GM04504 (cell line): ENCODE data around the gene SPATA13.
"Not testable (repeated sequence)": the region's sequence is repeated elsewhere in the genome, so short reads cannot be mapped to it uniquely, and the experiment has no call there.

Experiments
- DNase-seq: peaks from one replicate; pipeline ENCODE4 v3.0.0-alpha.2; 2012; ENCODE audit warnings: low read depth

SPATA13 gene

DNA sequence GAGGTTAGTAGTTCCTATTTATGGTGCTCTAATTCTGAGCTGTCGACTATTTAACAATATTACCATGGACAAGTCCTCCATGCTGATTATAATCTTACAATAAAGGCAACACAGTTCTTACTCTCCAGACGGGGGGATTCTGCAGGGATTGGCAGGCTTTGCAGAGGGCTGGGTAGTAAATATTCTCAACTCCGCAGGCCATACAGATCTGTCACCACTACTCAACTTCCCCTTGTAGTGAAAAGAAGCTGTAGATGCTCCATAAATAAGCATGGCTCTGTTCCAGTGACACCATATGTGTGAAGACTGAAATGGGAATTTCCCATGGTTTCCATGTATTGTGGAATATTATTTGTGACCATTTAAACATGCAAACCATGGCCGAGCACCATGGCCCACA lies 158.4 kb downstream of the SPATA13 start:
- DNase-seq: not testable (repeated sequence)

GRCh38 chr13:24319641-24320040 lies 159.1 kb downstream of the SPATA13 start:
- not testable (repeated sequence) for DNase-seq

- DNase-seq: not testable (repeated sequence)
These were observed 160.9 kb downstream of the SPATA13 start for GRCh38 chr13:24321416-24321815.

DNA sequence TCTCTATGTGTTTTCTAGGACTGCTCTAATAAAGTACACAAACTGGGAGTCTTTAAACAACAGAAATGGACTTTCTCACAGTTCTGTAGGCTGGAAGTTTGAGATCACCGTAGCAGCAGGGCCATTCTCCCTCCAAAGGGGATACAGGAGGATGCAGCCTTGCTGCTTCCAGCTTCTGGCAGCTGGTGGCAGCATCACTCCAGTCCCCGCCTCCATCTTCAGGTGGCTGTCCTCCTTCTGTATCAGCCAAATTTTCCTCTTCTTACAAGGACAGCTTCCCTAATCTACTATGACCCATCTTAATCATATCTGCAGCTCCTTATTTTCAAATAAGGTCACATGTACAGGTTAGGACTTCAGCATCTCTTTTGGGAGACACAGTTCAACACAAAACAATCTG lies 161.9 kb downstream of the SPATA13 start:
- DNase-seq: not testable (repeated sequence)

DNA sequence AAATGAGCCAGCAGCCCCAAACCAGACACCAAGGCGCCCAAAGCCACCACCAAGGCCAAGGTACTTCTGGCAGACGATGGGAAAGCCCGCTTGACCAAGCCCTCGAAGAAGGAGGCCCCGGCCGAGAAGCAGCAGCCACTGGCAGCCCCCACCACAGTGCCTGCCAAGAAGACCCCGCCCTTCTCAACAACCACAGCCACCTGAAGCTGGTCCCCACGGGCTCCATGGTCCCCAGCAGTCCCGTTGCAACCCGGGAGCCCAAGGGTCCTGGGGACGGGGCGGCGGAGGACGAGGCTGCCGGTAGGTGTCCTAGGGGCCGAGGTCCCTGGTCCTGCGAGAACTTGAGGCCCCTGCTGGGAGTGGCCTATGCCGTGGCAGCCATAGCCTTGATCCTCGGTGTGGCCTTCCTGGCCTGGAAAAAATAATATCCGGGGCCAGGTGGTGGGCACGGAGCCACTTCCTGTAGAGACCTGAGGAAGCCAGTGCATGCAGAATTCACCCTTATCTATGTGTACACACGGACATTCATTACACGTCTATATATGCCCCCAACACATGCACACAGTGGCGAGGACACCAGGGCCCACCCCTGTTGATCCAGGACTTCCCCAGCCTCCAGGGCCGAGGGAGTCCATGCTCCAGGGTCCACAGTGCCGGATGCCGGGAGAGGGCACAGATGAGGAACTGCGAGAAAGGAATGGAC lies 162.7 kb downstream of the SPATA13 start:
- no peak for DNase-seq

DNA sequence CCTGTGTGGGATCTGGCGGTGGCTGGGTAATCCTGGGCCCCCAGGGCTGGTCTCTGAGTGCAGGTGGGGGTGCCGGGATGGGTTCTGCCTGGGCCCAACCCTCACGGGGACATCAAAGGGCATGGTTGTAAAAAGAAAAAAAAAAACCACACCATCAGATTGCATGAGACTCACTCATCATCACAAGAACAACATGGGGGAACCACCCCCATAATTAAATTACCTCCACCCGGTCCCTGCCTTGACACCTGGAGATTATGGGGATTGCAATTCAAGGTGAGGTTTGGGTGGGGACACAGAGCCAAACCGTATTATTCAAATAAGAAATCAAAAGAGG lies 163.2 kb downstream of the SPATA13 start:
- no peak for DNase-seq

DNA sequence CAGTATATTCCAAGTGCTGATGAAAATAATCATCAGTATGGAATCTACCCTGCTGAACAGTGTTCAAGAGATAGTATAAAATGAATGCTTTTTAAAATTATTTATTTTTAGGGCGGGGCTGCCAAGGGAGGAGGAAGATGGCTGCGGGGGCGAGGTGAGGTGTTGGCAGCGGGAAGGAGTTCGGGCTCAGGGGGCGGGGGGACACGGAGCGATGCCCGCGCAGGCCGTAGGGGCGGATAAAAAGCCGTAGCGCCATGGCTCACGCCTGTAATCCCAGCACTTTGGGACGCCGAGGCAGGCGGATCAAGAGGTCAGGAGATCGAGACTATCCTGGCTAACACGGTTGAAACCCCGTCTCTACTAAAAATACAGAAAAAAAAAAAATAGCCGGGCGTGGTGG lies 167.1 kb downstream of the SPATA13 start:
- DNase-seq: not testable (repeated sequence)

DNA sequence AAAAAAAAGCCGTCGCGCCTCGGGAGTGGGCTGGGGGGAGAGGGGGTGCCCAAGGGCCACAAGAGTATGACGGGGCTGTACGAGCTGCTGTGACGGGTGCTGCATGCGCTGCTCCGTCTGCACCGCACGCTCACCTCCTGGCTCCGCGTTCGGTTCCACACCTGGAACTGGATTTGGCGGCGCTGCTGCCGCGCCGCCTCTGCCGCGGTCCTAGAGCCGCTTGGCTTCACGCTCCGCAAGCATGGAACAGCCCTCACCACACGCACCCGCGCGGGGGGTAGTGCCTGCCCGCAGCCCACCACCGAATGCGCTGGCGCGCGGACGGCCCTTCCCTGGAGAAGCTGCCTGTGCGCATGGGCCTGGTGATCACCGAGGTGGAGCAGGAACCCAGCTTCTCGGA lies 167.6 kb downstream of the SPATA13 start:
- no peak for DNase-seq

- no peak for DNase-seq
These were observed 178.2 kb downstream of the SPATA13 start for GRCh38 chr13:24338721-24339120.

DNA sequence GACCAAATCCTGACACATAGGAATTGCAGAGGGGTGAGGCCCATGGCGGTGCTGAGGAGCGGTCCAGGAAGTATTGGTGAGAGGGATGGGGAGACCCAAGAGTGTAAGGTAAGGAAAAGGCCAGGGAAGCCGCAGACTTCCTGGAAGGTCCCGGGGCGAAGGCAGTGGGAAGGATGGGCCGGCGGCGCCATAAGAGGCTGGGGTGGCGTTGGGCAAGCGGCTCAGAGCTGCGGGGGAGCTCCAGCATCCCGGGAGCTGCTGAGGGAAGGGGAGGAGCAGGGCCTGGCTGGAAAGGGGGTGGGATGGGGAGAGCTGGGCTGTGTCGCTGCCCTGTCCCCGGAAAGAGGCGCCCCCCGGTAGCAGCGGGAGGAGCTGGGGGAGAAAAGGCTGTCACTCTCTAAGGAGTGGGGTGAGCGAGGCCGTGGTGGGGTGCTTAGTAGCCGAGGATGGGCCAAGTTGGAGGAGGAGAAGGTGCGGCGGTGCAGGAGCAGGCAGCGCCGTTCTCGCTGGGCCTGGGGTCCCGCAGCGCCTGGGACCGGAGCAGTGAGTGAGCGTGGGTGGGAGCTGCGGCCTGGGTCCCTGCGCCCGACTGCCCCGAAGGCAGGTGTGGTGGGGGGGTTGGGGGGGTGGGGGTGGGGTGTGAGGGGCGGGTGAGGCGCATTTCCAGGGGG lies 179.6 kb downstream of the SPATA13 start:
- no peak for DNase-seq

DNA sequence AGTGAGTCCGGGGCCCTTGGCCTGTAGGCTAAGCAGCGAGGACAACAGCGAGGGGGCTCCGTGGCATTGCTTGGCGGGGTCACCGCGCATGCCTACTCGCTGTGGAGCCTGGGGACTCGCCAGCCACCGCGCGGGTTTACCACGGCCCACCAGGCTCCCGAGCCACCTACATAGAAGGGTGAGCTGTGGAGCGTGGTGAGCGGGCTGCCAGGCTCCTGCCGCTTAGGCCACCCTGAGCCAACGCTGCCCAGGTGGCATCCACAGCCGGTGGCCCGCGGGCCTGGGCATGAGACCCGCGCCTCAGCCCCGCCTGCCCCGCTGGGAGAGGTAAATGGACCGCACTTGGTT lies 180.1 kb downstream of the SPATA13 start:
- no peak for DNase-seq

DNA sequence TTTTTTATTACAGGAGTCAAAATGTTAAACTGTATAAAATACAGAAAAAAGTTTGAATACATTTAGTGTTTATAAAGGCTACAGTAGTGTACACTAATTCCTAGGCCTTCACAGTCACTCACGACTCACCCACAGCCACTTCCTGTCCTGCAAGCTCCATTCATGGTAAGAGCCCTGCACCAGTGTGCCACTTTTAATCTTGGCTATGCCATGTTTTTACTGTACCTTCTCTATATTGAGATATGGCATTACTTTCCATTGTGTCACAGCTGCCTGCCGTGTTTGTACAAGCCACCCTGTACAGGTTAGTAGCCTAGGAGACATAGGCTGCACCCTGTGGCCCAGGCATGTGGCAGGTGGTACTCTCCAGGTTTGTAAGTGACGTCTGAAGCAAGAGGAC lies 180.9 kb downstream of the SPATA13 start:
- peak; percentile 8 for DNase-seq

- no peak for DNase-seq
These were observed 187.9 kb downstream of the SPATA13 start for GRCh38 chr13:24348385-24348784.

GRCh38 chr13:24348797-24349515 lies 188.4 kb downstream of the SPATA13 start:
- no peak for DNase-seq

DNA sequence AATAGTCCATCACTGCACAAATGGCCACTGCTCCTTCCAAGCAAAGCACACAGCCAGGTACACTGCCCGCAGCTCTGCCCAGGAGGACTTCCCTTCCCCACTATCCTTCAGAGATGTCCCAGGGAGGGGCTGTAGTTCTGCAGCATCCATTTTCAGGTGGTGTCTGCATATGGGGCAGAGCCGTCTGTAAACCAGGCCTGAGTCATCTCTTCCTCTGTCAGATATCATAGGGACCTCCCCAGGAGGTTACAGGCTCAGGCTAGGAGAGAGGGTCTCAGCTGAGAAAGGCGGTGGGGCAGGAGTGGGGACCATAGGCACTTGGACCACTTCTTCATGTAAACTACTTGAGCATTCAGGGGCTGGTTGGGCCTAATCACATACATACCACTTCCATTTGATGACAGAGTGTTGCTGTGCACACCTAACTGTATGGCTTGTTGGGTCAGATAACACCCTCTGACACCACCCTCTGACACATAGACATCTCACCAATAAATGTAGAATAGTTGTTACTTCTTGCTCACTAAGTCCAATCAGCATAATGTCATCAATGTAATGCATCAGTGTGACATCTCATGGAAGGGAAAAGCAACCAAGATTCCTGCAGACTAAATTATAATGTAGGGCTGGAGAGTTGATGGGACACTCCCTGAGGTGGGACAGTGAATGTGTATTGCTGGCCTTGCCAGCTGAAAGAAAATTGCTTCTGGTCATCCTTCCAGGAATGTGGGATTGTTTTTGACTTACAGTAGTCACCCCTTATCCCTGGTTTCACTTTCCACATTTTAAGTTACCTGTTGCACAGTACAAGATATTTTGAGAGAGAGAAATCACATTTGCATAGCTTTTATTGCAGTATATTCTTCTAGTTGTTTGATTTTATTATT lies 189.5 kb downstream of the SPATA13 start:
- DNase-seq: not testable (repeated sequence)

GRCh38 chr13:24351423-24351822 lies 190.9 kb downstream of the SPATA13 start:
- no peak for DNase-seq

DNA sequence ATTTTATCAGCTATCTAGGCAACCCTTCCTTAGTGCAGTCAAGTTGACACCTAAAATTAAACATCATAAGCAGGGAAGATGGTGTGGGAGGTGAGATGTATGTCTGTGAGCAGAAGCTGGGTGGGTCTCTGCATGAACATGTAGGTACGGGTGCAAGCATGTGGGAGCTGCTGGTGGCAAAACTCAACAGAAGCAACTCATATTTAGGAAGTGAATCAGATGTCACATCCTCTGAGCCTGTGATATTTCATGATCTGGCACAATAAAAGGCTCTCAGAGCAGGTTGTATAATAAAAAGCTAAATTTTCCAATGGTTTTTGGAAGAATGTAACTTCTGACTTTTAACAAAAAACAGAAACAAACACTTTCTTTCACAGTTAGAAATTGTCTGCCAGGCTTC lies 193.2 kb downstream of the SPATA13 start:
- DNase-seq: no peak

GRCh38 chr13:24355103-24355502 lies 194.6 kb downstream of the SPATA13 start:
- no peak for DNase-seq

- no peak for DNase-seq
These were observed 195.8 kb downstream of the SPATA13 start for GRCh38 chr13:24356270-24356669.
